ENCODE results near the gene AUTS2.

Gene AUTS2

DNA sequence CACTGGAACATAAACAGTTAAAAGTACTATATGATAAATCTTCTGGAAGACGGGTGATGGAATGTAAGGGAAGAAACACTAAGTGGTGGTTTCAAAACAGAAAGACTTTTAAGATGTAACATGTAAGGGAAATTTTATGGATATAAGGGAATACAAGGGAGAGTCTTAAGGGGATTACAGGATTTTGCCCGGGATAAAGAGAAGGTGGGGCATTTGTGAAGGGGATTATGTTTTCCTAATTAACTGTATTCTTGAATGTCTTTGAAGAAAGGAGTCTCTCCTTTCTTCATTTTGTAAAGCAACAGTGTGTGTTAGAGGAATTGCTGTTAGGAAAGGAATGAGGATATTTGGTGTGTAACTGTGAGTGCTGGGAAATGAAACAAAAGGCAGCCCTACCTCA, 745.2 kb downstream of the AUTS2 start:
- H3K27ac ChIP-seq (ENCODE audit: low read depth, low read length): no peak overlapping the region
- H3K4me3 ChIP-seq (ENCODE audit: low read depth in 1 of 2, low read length in 2 of 2): no peak overlapping the region
- no peaks in the 10 kb centered on the region for H3K9me3 ChIP-seq (ENCODE audit: control insufficient read depth in 1 of 2, low read length in 2 of 2)
- no peaks in the 10 kb centered on the region for H3K27me3 ChIP-seq (ENCODE audit: control insufficient read depth in 1 of 2, insufficient read depth in 2 of 2, low read length in 2 of 2)
- no peaks in the 10 kb centered on the region for H3K36me3 ChIP-seq (ENCODE audit: control insufficient read depth in 1 of 2, insufficient read depth in 2 of 2, low read length in 2 of 2)
- H3K4me1 ChIP-seq (ENCODE audit: control insufficient read depth in 1 of 2, insufficient read depth in 2 of 2, low read length in 2 of 2): no peaks in the 10 kb centered on the region
- no peak overlapping the region for H3K9ac ChIP-seq (ENCODE audit: low read depth in 1 of 2, low read length in 2 of 2)

DNA sequence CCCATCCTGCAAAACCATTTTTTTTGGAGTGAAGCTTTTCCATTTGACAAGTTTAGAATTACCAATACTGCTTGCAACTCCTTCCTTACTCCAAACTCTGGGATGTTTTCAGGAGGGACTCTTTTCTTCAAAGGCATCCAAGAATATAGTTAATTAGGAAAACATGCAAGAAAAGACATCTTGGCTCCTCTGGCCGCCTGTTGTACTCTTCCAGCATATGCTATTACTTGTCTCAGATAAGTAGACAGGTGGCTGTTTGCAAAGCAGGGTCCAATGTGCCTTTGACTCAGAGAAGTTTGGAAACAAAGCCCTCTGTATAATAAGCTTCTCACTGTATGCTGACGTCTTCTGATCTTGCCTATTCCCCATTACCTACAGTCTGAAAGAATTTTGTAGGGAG, 746.5 kb downstream of the AUTS2 start:
- no peak overlapping the region for H3K4me3 ChIP-seq (ENCODE audit: low read depth in 1 of 2, low read length in 2 of 2)
- no peaks in the 10 kb centered on the region for H3K27me3 ChIP-seq (ENCODE audit: control insufficient read depth in 1 of 2, insufficient read depth in 2 of 2, low read length in 2 of 2)
- H3K9me3 ChIP-seq (ENCODE audit: control insufficient read depth in 1 of 2, low read length in 2 of 2): no peaks in the 10 kb centered on the region
- no peaks in the 10 kb centered on the region for H3K36me3 ChIP-seq (ENCODE audit: control insufficient read depth in 1 of 2, insufficient read depth in 2 of 2, low read length in 2 of 2)
- no peak overlapping the region for H3K9ac ChIP-seq (ENCODE audit: low read depth in 1 of 2, low read length in 2 of 2)
- H3K4me1 ChIP-seq (ENCODE audit: control insufficient read depth in 1 of 2, insufficient read depth in 2 of 2, low read length in 2 of 2): no peaks in the 10 kb centered on the region
- H3K27ac ChIP-seq (ENCODE audit: low read depth, low read length): no peak overlapping the region

DNA sequence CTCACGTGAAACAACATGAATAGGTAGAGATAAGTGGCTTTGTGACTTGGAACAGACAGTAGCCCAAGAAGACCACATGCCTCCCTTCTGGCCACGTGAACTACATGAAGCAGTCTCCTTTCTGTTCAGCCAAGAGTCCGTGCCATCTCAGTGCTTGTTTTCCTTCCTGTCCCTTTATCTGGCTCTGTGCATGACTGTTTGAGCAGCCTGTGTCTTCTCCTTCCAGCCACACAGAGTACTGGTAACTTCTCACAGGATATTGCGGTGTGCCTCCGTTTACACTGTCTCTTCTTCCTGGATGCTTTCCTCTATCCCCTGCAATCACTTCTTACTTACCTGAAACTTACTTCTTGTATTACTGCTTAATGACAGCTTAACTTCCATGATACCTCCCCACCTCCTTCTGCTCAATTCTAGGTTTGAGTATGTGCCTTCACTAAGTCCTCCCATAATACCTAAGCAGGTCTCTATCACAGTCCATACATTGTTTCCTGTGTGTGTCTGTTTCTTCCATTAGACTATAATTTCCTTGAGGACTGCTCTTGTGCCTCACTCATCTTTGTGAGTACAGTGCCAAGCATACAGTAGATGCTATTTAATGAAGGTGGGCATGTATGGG, 748.7 kb downstream of the AUTS2 start:
- H3K27ac ChIP-seq (ENCODE audit: low read depth, low read length): no peak overlapping the region

DNA sequence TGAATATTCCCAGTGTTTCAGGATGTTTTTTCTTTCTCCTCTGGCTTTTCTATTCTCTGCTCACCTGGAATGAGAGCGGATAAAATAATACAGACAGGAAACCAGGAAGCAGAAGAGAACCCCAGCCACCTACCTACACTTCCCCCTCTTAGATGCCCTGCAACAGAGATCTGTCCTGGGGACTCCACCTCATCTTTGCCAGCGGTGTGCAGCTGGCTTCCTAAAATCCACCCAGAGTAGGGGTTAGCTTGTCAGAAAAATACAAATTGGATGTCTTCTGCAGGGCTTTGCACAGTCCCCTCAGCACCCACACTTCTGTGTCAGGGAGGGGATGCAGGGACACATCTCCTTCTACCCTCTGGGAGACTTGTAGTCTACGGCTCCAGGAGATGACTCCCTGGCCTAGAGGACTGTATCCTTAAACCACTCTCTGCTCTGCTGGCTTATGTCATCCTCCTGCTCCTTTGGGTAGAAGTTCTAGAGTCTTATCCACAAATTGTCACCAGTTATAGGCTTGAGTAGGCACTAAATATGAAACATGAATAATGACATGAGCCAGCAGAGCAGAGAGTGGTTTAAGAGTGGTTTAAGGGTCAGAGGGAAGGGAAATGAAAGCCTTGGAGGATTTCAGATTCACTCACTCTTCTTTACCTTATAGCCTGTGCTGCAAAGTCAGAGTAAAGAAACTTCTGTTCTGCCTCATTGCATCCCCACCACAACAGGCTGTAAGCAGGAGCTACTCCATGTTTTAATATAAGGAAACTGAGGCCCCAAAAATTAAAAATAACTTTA, 749.4 kb downstream of the AUTS2 start:
- Histone ChIP-seq H3K36me3 (ENCODE audit: control insufficient read depth in 1 of 2, insufficient read depth in 2 of 2, low read length in 2 of 2) (no peaks in the 10 kb centered on the region), H3K4me3 (ENCODE audit: low read depth in 1 of 2, low read length in 2 of 2) (no peak overlapping the region), H3K9ac (ENCODE audit: low read depth in 1 of 2, low read length in 2 of 2) (no peak overlapping the region), H3K27ac (ENCODE audit: low read depth, low read length) (no peak overlapping the region), H3K9me3 (ENCODE audit: control insufficient read depth in 1 of 2, low read length in 2 of 2) (no peaks in the 10 kb centered on the region), H3K27me3 (ENCODE audit: control insufficient read depth in 1 of 2, insufficient read depth in 2 of 2, low read length in 2 of 2) (no peaks in the 10 kb centered on the region), H3K4me1 (ENCODE audit: control insufficient read depth in 1 of 2, insufficient read depth in 2 of 2, low read length in 2 of 2) (no peaks in the 10 kb centered on the region)

More for the DNA sequence above, 748.7 kb downstream of the AUTS2 start:
- H3K27me3 ChIP-seq (ENCODE audit: control insufficient read depth in 1 of 2, insufficient read depth in 2 of 2, low read length in 2 of 2): no peaks in the 10 kb centered on the region
- no peak overlapping the region for H3K9ac ChIP-seq (ENCODE audit: low read depth in 1 of 2, low read length in 2 of 2)
- no peaks in the 10 kb centered on the region for H3K9me3 ChIP-seq (ENCODE audit: control insufficient read depth in 1 of 2, low read length in 2 of 2)
- H3K4me3 ChIP-seq (ENCODE audit: low read depth in 1 of 2, low read length in 2 of 2): no peak overlapping the region
- H3K4me1 ChIP-seq (ENCODE audit: control insufficient read depth in 1 of 2, insufficient read depth in 2 of 2, low read length in 2 of 2): no peaks in the 10 kb centered on the region
- H3K36me3 ChIP-seq (ENCODE audit: control insufficient read depth in 1 of 2, insufficient read depth in 2 of 2, low read length in 2 of 2): no peaks in the 10 kb centered on the region

DNA sequence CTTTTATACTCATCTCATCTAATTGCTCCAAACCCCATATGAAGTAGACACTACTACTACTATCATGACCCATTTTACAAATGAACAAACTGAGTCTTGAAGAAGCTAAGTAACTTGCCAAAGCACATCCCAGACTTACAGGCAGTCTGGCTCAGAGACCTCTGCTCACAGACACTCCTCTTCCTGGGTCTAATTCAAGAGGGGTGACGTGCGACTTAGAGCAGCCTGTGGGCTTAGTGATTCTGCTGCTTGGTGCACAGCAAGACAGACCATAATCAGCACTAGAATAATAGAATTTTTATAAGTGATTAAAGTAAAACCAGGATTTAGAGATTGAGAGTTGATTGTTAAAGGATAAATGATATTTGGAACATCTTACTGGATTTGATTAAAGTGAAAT, 750.8 kb downstream of the AUTS2 start:
- H3K27ac ChIP-seq (ENCODE audit: low read depth, low read length): no peak overlapping the region
- no peak overlapping the region for H3K4me3 ChIP-seq (ENCODE audit: low read depth in 1 of 2, low read length in 2 of 2)
- H3K4me1 ChIP-seq (ENCODE audit: control insufficient read depth in 1 of 2, insufficient read depth in 2 of 2, low read length in 2 of 2): no peaks in the 10 kb centered on the region
- no peaks in the 10 kb centered on the region for H3K27me3 ChIP-seq (ENCODE audit: control insufficient read depth in 1 of 2, insufficient read depth in 2 of 2, low read length in 2 of 2)
- no peaks in the 10 kb centered on the region for H3K9me3 ChIP-seq (ENCODE audit: control insufficient read depth in 1 of 2, low read length in 2 of 2)
- H3K36me3 ChIP-seq (ENCODE audit: control insufficient read depth in 1 of 2, insufficient read depth in 2 of 2, low read length in 2 of 2): no peaks in the 10 kb centered on the region
- no peak overlapping the region for H3K9ac ChIP-seq (ENCODE audit: low read depth in 1 of 2, low read length in 2 of 2)

DNA sequence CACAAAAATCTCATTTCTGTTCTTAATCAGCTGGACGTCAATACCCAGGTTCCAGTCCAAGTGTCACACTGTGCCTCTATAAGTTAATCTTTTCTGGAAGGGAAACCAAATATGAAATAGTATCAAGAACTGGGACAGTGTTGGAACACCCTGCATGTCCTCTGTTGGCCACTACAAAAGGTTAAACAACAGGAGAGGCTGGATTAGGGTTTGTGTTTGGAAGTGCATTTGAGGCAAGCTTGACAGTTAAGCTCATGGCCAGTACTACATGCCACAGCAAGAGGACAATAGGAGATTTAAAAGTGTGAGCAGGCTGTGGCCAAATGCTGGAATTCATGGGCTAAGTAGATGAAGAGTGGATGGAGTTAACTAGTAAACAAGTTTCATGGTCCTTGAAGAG, 751.5 kb downstream of the AUTS2 start:
- Histone ChIP-seq H3K4me3 (ENCODE audit: low read depth in 1 of 2, low read length in 2 of 2) (no peak overlapping the region), H3K27ac (ENCODE audit: low read depth, low read length) (no peak overlapping the region), H3K4me1 (ENCODE audit: control insufficient read depth in 1 of 2, insufficient read depth in 2 of 2, low read length in 2 of 2) (no peaks in the 10 kb centered on the region), H3K36me3 (ENCODE audit: control insufficient read depth in 1 of 2, insufficient read depth in 2 of 2, low read length in 2 of 2) (no peaks in the 10 kb centered on the region), H3K9me3 (ENCODE audit: control insufficient read depth in 1 of 2, low read length in 2 of 2) (no peaks in the 10 kb centered on the region), H3K9ac (ENCODE audit: low read depth in 1 of 2, low read length in 2 of 2) (no peak overlapping the region), H3K27me3 (ENCODE audit: control insufficient read depth in 1 of 2, insufficient read depth in 2 of 2, low read length in 2 of 2) (no peaks in the 10 kb centered on the region)

DNA sequence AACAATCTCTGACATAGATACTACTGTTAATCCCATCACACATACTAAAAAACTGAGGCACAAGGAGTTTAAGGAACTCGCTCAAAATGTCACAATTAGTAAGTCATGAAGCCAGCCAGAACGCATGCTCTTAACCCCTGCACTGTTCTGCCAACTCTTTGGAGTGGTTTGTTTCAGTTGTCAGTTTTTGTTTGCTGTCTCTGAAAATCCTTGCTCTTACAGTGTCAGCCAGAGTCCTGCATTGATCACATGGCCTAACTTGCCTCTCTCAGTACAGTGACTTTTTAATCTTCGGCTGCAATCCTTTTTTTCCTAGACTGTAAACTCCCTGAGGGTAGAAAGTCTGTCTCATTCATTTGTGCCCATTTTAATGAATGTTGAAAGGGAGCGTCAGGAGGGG, 753.8 kb downstream of the AUTS2 start:
- H3K9ac ChIP-seq (ENCODE audit: low read depth in 1 of 2, low read length in 2 of 2): no peak overlapping the region
- no peak overlapping the region for H3K4me3 ChIP-seq (ENCODE audit: low read depth in 1 of 2, low read length in 2 of 2)
- peaks cover 15 to 18% of the 10 kb centered on the region in 2 donors for H3K4me1 ChIP-seq (ENCODE audit: control insufficient read depth in 1 of 2, insufficient read depth in 2 of 2, low read length in 2 of 2)
- H3K27ac ChIP-seq (ENCODE audit: low read depth, low read length): no peak overlapping the region
- no peaks in the 10 kb centered on the region for H3K36me3 ChIP-seq (ENCODE audit: control insufficient read depth in 1 of 2, insufficient read depth in 2 of 2, low read length in 2 of 2)
- no peaks in the 10 kb centered on the region for H3K9me3 ChIP-seq (ENCODE audit: control insufficient read depth in 1 of 2, low read length in 2 of 2)
- no peaks in the 10 kb centered on the region for H3K27me3 ChIP-seq (ENCODE audit: control insufficient read depth in 1 of 2, insufficient read depth in 2 of 2, low read length in 2 of 2)

DNA sequence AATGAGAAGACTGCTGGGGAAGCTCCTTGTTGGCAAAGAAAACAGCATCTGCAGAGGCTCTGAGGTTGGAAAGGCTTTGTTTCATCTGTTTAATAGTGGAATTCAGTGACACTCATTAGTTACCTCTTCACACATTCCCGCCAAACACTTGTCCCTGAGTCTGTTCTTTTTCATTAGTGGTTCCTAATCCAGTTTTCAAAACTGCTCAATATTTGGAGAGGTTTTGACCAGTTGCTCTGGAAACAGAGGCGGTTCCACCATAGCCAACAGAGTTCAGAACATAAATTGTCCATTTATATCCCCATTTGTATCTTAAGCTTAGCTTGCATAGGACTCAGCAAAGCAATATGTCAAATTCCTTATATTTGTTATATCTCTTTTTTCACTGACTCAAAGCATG, 754.6 kb downstream of the AUTS2 start:
- H3K9ac ChIP-seq (ENCODE audit: low read depth in 1 of 2, low read length in 2 of 2): no peak overlapping the region
- no peaks in the 10 kb centered on the region for H3K9me3 ChIP-seq (ENCODE audit: control insufficient read depth in 1 of 2, low read length in 2 of 2)
- H3K4me1 ChIP-seq (ENCODE audit: control insufficient read depth in 1 of 2, insufficient read depth in 2 of 2, low read length in 2 of 2): peaks cover 15 to 18% of the 10 kb centered on the region in 2 donors
- H3K27me3 ChIP-seq (ENCODE audit: control insufficient read depth in 1 of 2, insufficient read depth in 2 of 2, low read length in 2 of 2): no peaks in the 10 kb centered on the region
- H3K36me3 ChIP-seq (ENCODE audit: control insufficient read depth in 1 of 2, insufficient read depth in 2 of 2, low read length in 2 of 2): no peaks in the 10 kb centered on the region
- H3K27ac ChIP-seq (ENCODE audit: low read depth, low read length): no peak overlapping the region
- no peak overlapping the region for H3K4me3 ChIP-seq (ENCODE audit: low read depth in 1 of 2, low read length in 2 of 2)

DNA sequence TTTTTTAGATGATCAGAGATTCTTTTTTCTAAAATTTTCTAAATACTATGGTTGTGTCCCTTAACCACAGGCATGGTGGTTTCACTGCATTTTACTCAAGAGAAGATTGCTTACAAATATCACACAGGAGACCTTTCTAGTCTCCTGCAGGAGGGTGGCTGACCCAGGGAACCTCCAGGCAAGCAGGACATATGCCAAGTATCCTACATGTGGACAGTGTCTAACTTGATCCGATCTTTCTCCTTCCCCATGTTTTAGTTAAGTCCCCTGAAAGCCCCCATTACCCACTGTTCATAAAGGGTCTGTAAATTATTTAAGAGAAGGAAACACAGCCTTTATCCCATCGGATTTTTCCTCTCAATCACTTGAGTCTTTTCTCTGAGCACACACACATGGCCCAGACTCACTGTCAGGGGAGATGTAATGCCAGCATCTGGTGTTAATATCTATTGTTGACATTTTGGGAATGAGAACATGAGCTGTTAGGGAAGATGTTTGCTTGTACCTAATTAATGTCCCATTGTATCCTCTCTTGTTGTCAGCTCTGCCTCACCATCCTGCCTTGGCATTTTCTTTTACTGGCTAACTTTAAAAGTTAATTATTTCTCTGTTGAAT, 755.2 kb downstream of the AUTS2 start:
- no peaks in the 10 kb centered on the region for H3K9me3 ChIP-seq (ENCODE audit: control insufficient read depth in 1 of 2, low read length in 2 of 2)
- H3K36me3 ChIP-seq (ENCODE audit: control insufficient read depth in 1 of 2, insufficient read depth in 2 of 2, low read length in 2 of 2): no peaks in the 10 kb centered on the region
- H3K4me1 ChIP-seq (ENCODE audit: control insufficient read depth in 1 of 2, insufficient read depth in 2 of 2, low read length in 2 of 2): peaks cover 15 to 18% of the 10 kb centered on the region in 2 donors
- H3K27ac ChIP-seq (ENCODE audit: low read depth, low read length): no peak overlapping the region
- H3K27me3 ChIP-seq (ENCODE audit: control insufficient read depth in 1 of 2, insufficient read depth in 2 of 2, low read length in 2 of 2): no peaks in the 10 kb centered on the region
- H3K9ac ChIP-seq (ENCODE audit: low read depth in 1 of 2, low read length in 2 of 2): no peak overlapping the region
- no peak overlapping the region for H3K4me3 ChIP-seq (ENCODE audit: low read depth in 1 of 2, low read length in 2 of 2)

DNA sequence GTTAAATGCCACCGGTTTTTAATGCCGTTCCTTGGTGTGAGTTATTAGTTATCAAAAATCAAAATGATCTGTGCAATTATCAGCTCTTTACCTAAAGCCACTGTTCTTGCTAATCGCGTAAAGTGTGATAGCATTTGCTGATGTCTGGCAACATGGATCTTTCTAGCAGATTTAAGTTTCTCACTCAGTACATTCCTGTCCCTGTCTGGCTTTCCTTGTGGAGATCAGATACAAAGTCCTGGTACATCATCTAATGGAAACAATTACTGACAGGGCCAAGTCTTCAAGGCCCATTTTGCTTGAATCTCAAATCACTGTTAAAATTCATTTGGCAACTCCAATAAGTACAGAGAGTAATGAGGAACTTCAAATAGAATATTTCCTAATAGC, 755.7 kb downstream of the AUTS2 start:
- Histone ChIP-seq H3K4me3 (ENCODE audit: low read depth in 1 of 2, low read length in 2 of 2) (no peak overlapping the region), H3K9ac (ENCODE audit: low read depth in 1 of 2, low read length in 2 of 2) (no peak overlapping the region), H3K9me3 (ENCODE audit: control insufficient read depth in 1 of 2, low read length in 2 of 2) (no peaks in the 10 kb centered on the region), H3K27ac (ENCODE audit: low read depth, low read length) (no peak overlapping the region), H3K27me3 (ENCODE audit: control insufficient read depth in 1 of 2, insufficient read depth in 2 of 2, low read length in 2 of 2) (no peaks in the 10 kb centered on the region), H3K4me1 (ENCODE audit: control insufficient read depth in 1 of 2, insufficient read depth in 2 of 2, low read length in 2 of 2) (peaks cover 15 to 18% of the 10 kb centered on the region in 2 donors), H3K36me3 (ENCODE audit: control insufficient read depth in 1 of 2, insufficient read depth in 2 of 2, low read length in 2 of 2) (no peaks in the 10 kb centered on the region)
